ENCODE results near the gene MTMR12.

GRCh38 chr5:32353420-32353819 lies 40.7 kb upstream of the MTMR12 start:
- TF ChIP-seq CTCF (conservative IDR thresholded peaks at IDR 0.05 in 1 of 2, IDR thresholded peaks at IDR 0.05 in 1 of 2; ENCODE audit: low read depth in 1 of 2, low read length in 2 of 2) (no peak), EZH2 (IDR thresholded peaks at IDR 0.05; ENCODE audit: low read length, missing control alignments) (no peak)

Measured in fibroblast of lung (primary cell).